C4-2B (cell line): Measurements from ENCODE around the gene PRRT1.
A peak's percentile ranks its signal among the peaks of the same experiment; 100 is the strongest.

Source experiments
- H3K27ac ChIP-seq: fragments of 450-650 bp; 2 replicates; pipeline ENCODE4 v1.5.1; 2017
- CTCF ChIP-seq: fragments of 450-650 bp; conservative IDR thresholded peaks from 2 replicates; pipeline ENCODE4 v1.5.1; 2017; ENCODE audit warnings: mild to moderate bottlenecking
- ZFX ChIP-seq: fragments of 450-650 bp; IDR thresholded peaks from 2 replicates; pipeline ENCODE4 v1.6.1; 2017

PRRT1 gene

GRCh38 chr6:32175322-32175710 lies 23.6 kb upstream of the PRRT1 start:
- H3K27ac ChIP-seq, result peak overlapping the region; percentile 81

GRCh38 chr6:32174416-32174815 lies 22.7 kb upstream of the PRRT1 start:
- H3K27ac ChIP-seq, result no peak overlapping the region
- TF ChIP-seq ZFX, result no peak
- no peak for TF ChIP-seq CTCF

More at GRCh38 chr6:32175322-32175710, 23.6 kb upstream of the PRRT1 start:
- TF ChIP-seq ZFX (no peak), CTCF (no peak)

- H3K27ac ChIP-seq, result no peak overlapping the region
- no peak for TF ChIP-seq CTCF
- no peak for TF ChIP-seq ZFX
These were observed 21.4 kb upstream of the PRRT1 start for GRCh38 chr6:32173051-32173727.

- TF ChIP-seq CTCF (no peak), ZFX (no peak)
- H3K27ac ChIP-seq, result no peak overlapping the region
These were observed 19.5 kb upstream of the PRRT1 start for GRCh38 chr6:32171234-32171633.

- no peak overlapping the region for H3K27ac ChIP-seq
- TF ChIP-seq CTCF (no peak), ZFX (no peak)
These were observed 18.6 kb upstream of the PRRT1 start for GRCh38 chr6:32170294-32170693.

- H3K27ac ChIP-seq, result no peak overlapping the region
- no peak for TF ChIP-seq ZFX
- no peak; the same call in 1 of the 2 replicates for TF ChIP-seq CTCF
These were observed 17.3 kb upstream of the PRRT1 start for GRCh38 chr6:32168807-32169591.

- TF ChIP-seq ZFX (no peak), CTCF (no peak)
These were observed 16.6 kb upstream of the PRRT1 start for GRCh38 chr6:32168350-32168749.

More at GRCh38 chr6:32168350-32168749, 16.6 kb upstream of the PRRT1 start:
- H3K27ac ChIP-seq, result no peak overlapping the region
